GM21723 (cell line): Measurements from ENCODE around the gene MIEF1.

Experiments used
- ATAC-seq: cut with Tn5 transposase; IDR thresholded peaks from one replicate; pipeline ENCODE4 v1.9.1; 2021; ENCODE audit warnings: mild to moderate bottlenecking, moderate library complexity; ENCODE audit not compliant: unreplicated experiment

The MIEF1 gene

GRCh38 chr22:39470451-39471291 lies 31.4 kb upstream of the MIEF1 start:
- ATAC-seq = no peak

GRCh38 chr22:39471381-39472141 lies 30.5 kb upstream of the MIEF1 start:
- peak; percentile 67 for ATAC-seq

GRCh38 chr22:39472570-39473556 lies 29.2 kb upstream of the MIEF1 start:
- no peak for ATAC-seq

GRCh38 chr22:39473851-39474250 lies 28.2 kb upstream of the MIEF1 start:
- ATAC-seq = no peak

GRCh38 chr22:39474351-39475111 lies 27.6 kb upstream of the MIEF1 start:
- ATAC-seq = no peak

- no peak for ATAC-seq
Measured at GRCh38 chr22:39475337-39475736, 26.8 kb upstream of the MIEF1 start.

GRCh38 chr22:39475902-39476301 lies 26.2 kb upstream of the MIEF1 start:
- ATAC-seq = no peak

GRCh38 chr22:39476664-39477063 lies 25.4 kb upstream of the MIEF1 start:
- ATAC-seq = no peak

GRCh38 chr22:39477542-39477941 lies 24.5 kb upstream of the MIEF1 start:
- no peak for ATAC-seq

- no peak for ATAC-seq
Measured at GRCh38 chr22:39478441-39478850, 23.6 kb upstream of the MIEF1 start.

- ATAC-seq = no peak
Measured at GRCh38 chr22:39479254-39479653, 22.8 kb upstream of the MIEF1 start.

- ATAC-seq = no peak
Measured at GRCh38 chr22:39480557-39480956, 21.5 kb upstream of the MIEF1 start.

- ATAC-seq = no peak
Measured at GRCh38 chr22:39481054-39481453, 21.0 kb upstream of the MIEF1 start.

- ATAC-seq = no peak
Measured at GRCh38 chr22:39481595-39481994, 20.5 kb upstream of the MIEF1 start.

- no peak for ATAC-seq
Measured at GRCh38 chr22:39482768-39483167, 19.3 kb upstream of the MIEF1 start.

GRCh38 chr22:39486951-39487825 lies 14.9 kb upstream of the MIEF1 start:
- ATAC-seq = no peak

GRCh38 chr22:39487826-39488520 lies 14.1 kb upstream of the MIEF1 start:
- ATAC-seq = no peak

GRCh38 chr22:39488563-39489083 lies 13.5 kb upstream of the MIEF1 start:
- ATAC-seq = no peak
